HG03575 (cell line): Measurements from ENCODE around the gene IL36G.

Source experiments
- ATAC-seq: cut with Tn5 transposase; IDR thresholded peaks from one replicate; pipeline ENCODE4 v1.9.1; 2021; ENCODE audit not compliant: unreplicated experiment, insufficient number of reproducible peaks, low FRiP score; ENCODE audit errors: extremely low read depth

IL36G gene

GRCh38 chr2:112962308-112963175 is 15.3 kb upstream of the IL36G start:
- no peak for ATAC-seq

GRCh38 chr2:112967023-112967422 is 10.8 kb upstream of the IL36G start:
- no peak for ATAC-seq

DNA sequence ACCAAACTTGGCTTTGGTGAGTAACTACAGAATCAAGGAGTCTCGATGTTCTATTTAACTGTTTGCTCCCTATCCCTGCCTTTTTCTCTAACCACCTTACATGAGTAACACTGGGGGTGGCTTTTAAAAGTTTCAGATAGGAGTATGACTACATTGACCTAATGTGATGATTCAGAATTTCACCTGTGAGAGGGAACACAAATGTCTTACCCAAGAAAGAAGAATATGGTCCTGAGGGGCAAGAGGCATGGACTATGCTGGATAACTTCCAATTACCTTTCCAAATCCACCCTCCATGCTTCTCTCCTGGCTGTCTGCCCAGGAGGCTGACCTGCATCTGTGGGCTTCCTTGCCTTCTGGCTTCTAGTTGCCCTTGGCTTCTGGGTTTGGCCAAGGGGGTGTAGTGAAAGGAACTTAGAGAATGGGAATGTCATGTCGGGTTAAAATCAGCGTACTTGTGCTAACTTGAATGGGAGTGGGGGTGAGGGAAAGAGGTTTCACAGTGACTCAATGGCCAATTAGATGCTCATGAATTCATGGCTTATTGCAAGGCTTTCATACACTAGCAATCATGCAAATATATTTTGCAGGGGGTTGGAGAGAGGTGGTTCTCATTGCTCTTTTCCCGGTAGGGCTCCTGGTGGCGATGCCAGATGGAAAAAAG is 5.3 kb upstream of the IL36G start:
- ATAC-seq, result no peak

GRCh38 chr2:112973156-112973555 is 4.7 kb upstream of the IL36G start:
- ATAC-seq, result no peak

DNA sequence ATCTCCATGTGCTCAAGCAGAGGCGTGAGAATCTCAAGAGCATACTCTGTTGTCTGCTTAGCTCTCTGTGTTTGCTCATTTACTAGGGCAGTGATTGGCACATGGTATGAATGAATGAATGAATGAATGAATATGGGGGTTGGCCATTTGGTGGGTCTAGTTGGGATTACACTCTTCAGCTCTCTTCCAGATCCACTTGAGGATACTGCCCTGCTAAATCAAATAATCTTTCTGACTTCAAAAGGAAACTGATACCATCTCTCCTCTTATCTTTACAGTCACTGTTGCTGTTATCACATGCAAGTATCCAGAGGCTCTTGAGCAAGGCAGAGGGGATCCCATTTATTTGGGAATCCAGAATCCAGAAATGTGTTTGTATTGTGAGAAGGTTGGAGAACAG is 1.9 kb downstream of the IL36G start:
- no peak for ATAC-seq

- ATAC-seq, result no peak
Observed at GRCh38 chr2:112980537-112980936, 2.7 kb downstream of the IL36G start.

DNA sequence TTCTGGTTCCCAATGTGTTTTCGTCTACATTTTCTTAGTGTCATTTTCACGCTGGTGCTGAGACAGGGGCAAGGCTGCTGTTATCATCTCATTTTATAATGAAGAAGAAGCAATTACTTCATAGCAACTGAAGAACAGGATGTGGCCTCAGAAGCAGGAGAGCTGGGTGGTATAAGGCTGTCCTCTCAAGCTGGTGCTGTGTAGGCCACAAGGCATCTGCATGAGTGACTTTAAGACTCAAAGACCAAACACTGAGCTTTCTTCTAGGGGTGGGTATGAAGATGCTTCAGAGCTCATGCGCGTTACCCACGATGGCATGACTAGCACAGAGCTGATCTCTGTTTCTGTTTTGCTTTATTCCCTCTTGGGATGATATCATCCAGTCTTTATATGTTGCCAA is 7.3 kb downstream of the IL36G start:
- no peak for ATAC-seq

GRCh38 chr2:112989611-112990010 is 11.8 kb downstream of the IL36G start:
- ATAC-seq, result no peak

GRCh38 chr2:112993831-112994230 is 16.0 kb downstream of the IL36G start:
- no peak for ATAC-seq

GRCh38 chr2:112994648-112995047 is 16.8 kb downstream of the IL36G start:
- ATAC-seq, result no peak

- ATAC-seq, result no peak
Observed at GRCh38 chr2:112995346-112995920, 17.6 kb downstream of the IL36G start.

- no peak for ATAC-seq
Observed at GRCh38 chr2:112996635-112997034, 18.8 kb downstream of the IL36G start.

DNA sequence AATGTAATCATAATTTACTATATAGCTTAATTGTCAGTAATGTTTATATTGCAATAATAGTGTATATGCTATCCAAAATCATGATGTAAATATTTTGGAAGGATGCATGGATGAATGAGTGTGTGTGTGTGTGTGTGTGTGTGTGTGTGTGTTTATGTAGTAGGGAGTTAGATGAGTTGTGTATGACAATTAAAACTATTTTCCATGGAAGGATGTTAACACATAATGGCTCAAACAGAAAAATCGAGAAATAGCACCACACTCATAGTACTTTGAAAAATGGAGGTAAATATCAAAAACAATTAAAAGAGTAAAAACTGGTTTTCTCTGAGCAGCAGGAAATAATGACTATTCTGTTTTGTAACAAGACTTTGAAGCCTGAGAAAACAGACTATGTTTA is 19.3 kb downstream of the IL36G start:
- no peak for ATAC-seq

DNA sequence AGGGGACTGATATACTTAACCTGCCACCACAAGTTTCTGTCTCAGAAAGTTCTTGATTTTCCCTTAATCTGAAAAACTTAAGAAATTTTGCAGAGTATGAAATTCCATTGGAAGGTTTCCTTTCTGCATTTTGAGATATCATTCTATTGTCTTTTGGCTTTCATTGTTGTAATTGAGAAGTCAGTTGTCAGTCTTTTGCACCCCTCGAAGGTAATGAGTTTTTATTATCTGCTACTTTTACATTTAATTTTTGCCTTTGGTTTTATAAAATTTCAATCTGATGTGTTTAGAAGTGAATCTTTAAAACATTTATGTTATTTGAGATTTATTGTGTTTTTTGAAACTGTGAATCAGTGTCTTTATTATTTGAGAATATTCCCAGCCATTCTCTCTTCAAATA is 22.6 kb downstream of the IL36G start:
- ATAC-seq, result no peak

- ATAC-seq, result no peak
Observed at GRCh38 chr2:113002677-113003076, 24.9 kb downstream of the IL36G start.

- no peak for ATAC-seq
Observed at GRCh38 chr2:113005030-113005509, 27.3 kb downstream of the IL36G start, which contains the start of gene IL36A. TSS of gene IL36A (plus strand) at chr2:113005459. CDS start at chr2:113005872, 413 bp downstream.

GRCh38 chr2:113007250-113007649 is 29.4 kb downstream of the IL36G start:
- no peak for ATAC-seq

DNA sequence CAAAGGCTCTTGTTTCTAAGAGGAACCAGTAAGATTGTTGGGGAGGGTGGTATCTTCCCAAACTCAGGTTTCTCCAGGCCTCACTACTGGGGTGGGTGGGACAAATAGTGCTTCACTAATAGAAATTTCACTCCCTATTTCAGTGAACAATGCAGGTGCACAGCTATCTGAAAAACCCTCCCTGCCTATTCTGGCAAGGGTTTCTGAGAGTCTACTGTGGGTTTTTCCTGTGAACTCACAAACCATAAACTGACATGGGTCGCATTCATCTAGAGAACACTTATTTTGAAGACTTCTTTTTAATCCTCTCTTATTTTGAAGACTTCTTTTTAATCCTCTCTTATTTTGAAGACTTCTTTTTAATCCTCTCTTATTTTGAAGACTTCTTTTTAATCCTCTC is 31.8 kb downstream of the IL36G start:
- ATAC-seq, result no peak

- ATAC-seq, result no peak
Observed at GRCh38 chr2:113010088-113010487, 32.3 kb downstream of the IL36G start.

DNA sequence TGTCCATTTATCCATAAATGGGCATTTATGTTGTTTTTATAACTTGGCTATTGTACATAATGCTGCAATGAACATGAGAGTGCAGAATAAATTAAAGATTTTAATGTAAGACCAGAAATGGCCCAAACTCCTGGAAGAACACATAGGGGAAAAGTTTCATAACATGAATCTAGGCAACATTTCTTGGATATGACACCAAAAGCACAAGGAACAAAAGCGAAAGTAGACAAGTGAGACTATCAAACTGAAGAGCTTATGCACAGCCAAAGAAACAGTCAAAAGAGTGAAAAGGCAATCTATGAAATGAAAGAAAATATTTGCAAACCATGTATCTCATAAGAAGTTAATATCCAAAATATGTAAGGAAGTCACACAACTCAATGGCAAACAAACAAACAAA is 33.3 kb downstream of the IL36G start:
- ATAC-seq, result no peak
